ENCODE data around the gene GSTCD.

DNA sequence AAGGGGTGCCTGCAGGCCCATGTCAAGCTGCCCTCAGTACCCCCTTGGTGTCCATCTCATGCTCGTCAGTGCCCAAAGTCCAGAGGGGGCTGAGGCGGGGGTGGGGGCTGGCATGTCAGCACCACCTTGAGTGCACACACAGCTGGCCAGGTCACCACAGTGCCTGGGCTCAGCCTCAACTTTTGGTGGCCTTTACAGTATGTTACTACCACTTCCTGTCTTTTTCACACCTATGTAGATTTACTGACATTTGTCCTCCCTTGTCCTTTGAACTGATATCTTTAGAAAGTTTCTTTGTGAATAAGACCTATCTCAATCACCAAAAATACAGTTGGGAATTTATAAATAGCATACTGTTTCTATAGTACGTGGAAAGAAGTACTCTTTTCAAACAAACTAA, 128.0 kb downstream of the GSTCD start:
- no peak for TF ChIP-seq EZH2 (IDR thresholded peaks at IDR 0.05; ENCODE audit: insufficient read depth, poor library complexity, severe bottlenecking)
- TF ChIP-seq EZH2phosphoT487 (IDR thresholded peaks at IDR 0.05; ENCODE audit: insufficient read depth, low read depth) = no peak
